WERI-Rb-1 (cell line): ENCODE results near the gene CHMP1A.

ENCODE experiments used
- DNase-seq: peaks from one replicate; pipeline ENCODE4 v3.0.0-alpha.2; 2020
- H3K27ac ChIP-seq: fragments of 250-450 bp; sonication (Bioruptor Pico); 2 replicates; pipeline ENCODE4 v1.5.1; 2020; ENCODE audit warnings: mild to moderate bottlenecking, moderate library complexity
- H3K27me3 ChIP-seq: fragments of 250-450 bp; sonication (Bioruptor Pico); 2 replicates; pipeline ENCODE4 v1.5.1; 2021; ENCODE audit warnings: mild to moderate bottlenecking, low read depth, moderate library complexity; ENCODE audit not compliant: insufficient read depth, severe bottlenecking
- H3K36me3 ChIP-seq: fragments of 250-450 bp; sonication (Bioruptor Pico); 2 replicates; pipeline ENCODE4 v1.5.1; 2020; ENCODE audit warnings: mild to moderate bottlenecking, moderate library complexity
- H3K4me3 ChIP-seq: 2 replicates; pipeline ENCODE4 v1.5.1; 2011; ENCODE audit warnings: low read depth, mild to moderate bottlenecking, control low read depth, low read length
- H3K9me3 ChIP-seq: fragments of 250-450 bp; sonication (Bioruptor Pico); 2 replicates; pipeline ENCODE4 v1.5.1; 2021; ENCODE audit warnings: mild to moderate bottlenecking, moderate library complexity; ENCODE audit not compliant: severe bottlenecking
- CTCF ChIP-seq: IDR thresholded peaks from 2 replicates; pipeline ENCODE4 v1.5.1; 2011; ENCODE audit warnings: low read depth, mild to moderate bottlenecking, control low read depth, inconsistent platforms, low read length

Gene CHMP1A

GRCh38 chr16:89598199-89598598 is 59.3 kb downstream of the CHMP1A start:
- peak; percentile 67 for DNase-seq
- Histone ChIP-seq H3K27me3 (no peaks in the 10 kb centered on the region), H3K36me3 (no peaks in the 10 kb centered on the region), H3K9me3 (no peaks in the 10 kb centered on the region), H3K27ac (peak overlapping the region; percentile 68), H3K4me3 (peak overlapping the region; percentile 18; the same call in 1 of the 2 replicates)
- no peak for TF ChIP-seq CTCF

- Histone ChIP-seq H3K27ac (peak overlapping the region; percentile 69), H3K27me3 (no peaks in the 10 kb centered on the region), H3K4me3 (no peak overlapping the region), H3K36me3 (no peaks in the 10 kb centered on the region), H3K9me3 (no peaks in the 10 kb centered on the region)
- no peak for TF ChIP-seq CTCF
- DNase-seq = no peak
Measured at GRCh38 chr16:89596957-89597649, 60.4 kb downstream of the CHMP1A start.

GRCh38 chr16:89596061-89596689 is 61.3 kb downstream of the CHMP1A start:
- H3K27ac ChIP-seq = no peak overlapping the region
- no peaks in the 10 kb centered on the region for H3K9me3 ChIP-seq
- no peak for DNase-seq
- H3K4me3 ChIP-seq = no peak overlapping the region
- H3K27me3 ChIP-seq = no peaks in the 10 kb centered on the region
- no peak for TF ChIP-seq CTCF
- no peaks in the 10 kb centered on the region for H3K36me3 ChIP-seq

GRCh38 chr16:89595330-89596060 is 62.0 kb downstream of the CHMP1A start:
- no peak overlapping the region for H3K4me3 ChIP-seq
- H3K27me3 ChIP-seq = no peaks in the 10 kb centered on the region
- H3K9me3 ChIP-seq = no peaks in the 10 kb centered on the region
- H3K36me3 ChIP-seq = no peaks in the 10 kb centered on the region
- H3K27ac ChIP-seq = no peak overlapping the region
- DNase-seq = no peak
- no peak for TF ChIP-seq CTCF
